GM12878 (cell line): Measurements from ENCODE around the gene PPP1R12B. TPM values are rescaled to one million over a fixed set of nuclear protein-coding genes. Genes with fewer than 3 reads are reported as not detected.

Experiments used
- ATAC-seq: fragments of 200-7000 bp; cut with Tn5 transposase; 3 replicates; pipeline ENCODE4 v1.9.1; 2020; ENCODE audit warnings: mild to moderate bottlenecking, moderate library complexity
- BruUV-seq: library from RNA; stranded (reverse); fragments of 400-500 nt; replicated peaks from 2 replicates; lab custom pipeline; 2021; lab: Mats Ljungman, UMichigan
- CTCF ChIA-PET: fragments of 300-600 bp; sonication (Branson Sonifier 250); formaldehyde crosslinking; extraction: SDS; loops from one replicate; lab custom pipeline; 2021; ENCODE audit warnings: inconsistent platforms; lab: Yijun Ruan, JAX
- POLR2A ChIA-PET: fragments of 350-600 bp; formaldehyde crosslinking; extraction: SDS; loops from one replicate; lab custom pipeline; 2021; ENCODE audit warnings: inconsistent platforms; lab: Charles Lee
- RAD21 ChIA-PET: fragments of 300-600 bp; sonication (Branson Sonifier 250); formaldehyde crosslinking; loops from one replicate; lab custom pipeline; 2023; ENCODE audit warnings: antibody characterized with exemption; ENCODE audit not compliant: unreplicated experiment; lab: Charles Lee
- SMC1A ChIA-PET: fragments of 300-600 bp; sonication (Branson Sonifier 250); formaldehyde crosslinking; loops from one replicate; lab custom pipeline; 2023; ENCODE audit not compliant: unreplicated experiment, uncharacterized antibody; lab: Charles Lee
- DNase-seq: peaks from one replicate; pipeline ENCODE4 v3.0.0-alpha.2; 2011; ENCODE audit warnings: low read depth, low spot score
- FAIRE-seq: peaks from 3 replicates; lab custom pipeline; 2011; peaks lifted over from hg19 to GRCh38; lab: Jason Lieb, UNC
- H2AFZ ChIP-seq: 2 replicates; pipeline ENCODE4 v1.6.0; 2011; ENCODE audit warnings: low read depth, low read length, control low read depth; ENCODE audit not compliant: control insufficient read depth
- H3K27ac ChIP-seq: 2 replicates; pipeline ENCODE4 v1.5.1; 2011; ENCODE audit warnings: control low read depth; ENCODE audit not compliant: control insufficient read depth, insufficient read depth
- H3K27me3 ChIP-seq, 2 experiments: replicated peaks in 1 of 2; 2 replicates each; pipeline versions ENCODE4 v1.6.0 to v1.6.1; 2011; ENCODE audit warnings: low read length in 1 of 2; ENCODE audit not compliant: control insufficient read depth in 2 of 2, insufficient read depth in 2 of 2
- H3K36me3 ChIP-seq, 2 experiments: 2 replicates each; pipeline ENCODE4 v1.5.1; 2011; ENCODE audit warnings: low read length in 1 of 2; ENCODE audit not compliant: control insufficient read depth in 2 of 2, insufficient read depth in 2 of 2
- H3K4me1 ChIP-seq: 2 replicates; pipeline ENCODE4 v1.6.1; 2011; ENCODE audit warnings: mild to moderate bottlenecking, low read length, moderate library complexity, mixed read lengths; ENCODE audit not compliant: control insufficient read depth, insufficient read depth
- H3K4me2 ChIP-seq: 2 replicates; pipeline ENCODE4 v1.6.0; 2011; ENCODE audit warnings: control low read depth; ENCODE audit not compliant: control insufficient read depth, insufficient read depth
- H3K4me3 ChIP-seq: fragments of 200-600 bp; sonication (generic); 2 replicates; pipeline ENCODE4 v1.5.1; 2016
- H3K79me2 ChIP-seq: 2 replicates; pipeline ENCODE4 v1.6.0; 2011; ENCODE audit warnings: low read length; ENCODE audit not compliant: control insufficient read depth, insufficient read depth
- H3K9ac ChIP-seq: 2 replicates; pipeline ENCODE4 v1.8.0; 2011; ENCODE audit warnings: low read length, control low read depth, mixed read lengths; ENCODE audit not compliant: control insufficient read depth, insufficient read depth
- H3K9me3 ChIP-seq: replicated peaks from 3 replicates; pipeline ENCODE4 v1.5.1; 2011; ENCODE audit warnings: mild to moderate bottlenecking, low read length; ENCODE audit not compliant: control insufficient read depth, insufficient read depth
- H4K20me1 ChIP-seq: 2 replicates; pipeline ENCODE4 v1.6.0; 2011; ENCODE audit not compliant: control insufficient read depth, insufficient read depth
- ASH2L ChIP-seq: fragments of 300-600, 200-600 bp; sonication (generic); IDR thresholded peaks from 2 replicates; pipeline ENCODE4 v1.6.1; 2017; ENCODE audit warnings: low read depth, mild to moderate bottlenecking, borderline replicate concordance
- MYC ChIP-seq: IDR thresholded peaks from 2 replicates; pipeline ENCODE4 v1.6.1; 2011; ENCODE audit warnings: mild to moderate bottlenecking, low read length, moderate library complexity, inconsistent platforms; ENCODE audit not compliant: insufficient read depth, insufficient replicate concordance, insufficient read length, severe bottlenecking
- NFXL1 ChIP-seq: fragments of 450-650 bp; IDR thresholded peaks from 2 replicates; pipeline ENCODE4 v1.6.1; 2017; ENCODE audit warnings: antibody characterized with exemption, mild to moderate bottlenecking, borderline replicate concordance
- POLR2AphosphoS2 ChIP-seq: IDR thresholded peaks from 2 replicates; pipeline ENCODE4 v1.6.1; 2011; ENCODE audit warnings: low read depth, mild to moderate bottlenecking, low read length, improper control_type of control experiment, moderate library complexity
- RBBP5 ChIP-seq: fragments of 200-600 bp; sonication (generic); conservative IDR thresholded peaks from 2 replicates; pipeline ENCODE4 v1.6.1; 2016
- TBL1XR1 ChIP-seq: IDR thresholded peaks from 2 replicates; pipeline ENCODE4 v1.6.1; 2012; ENCODE audit warnings: low read depth, low read length, improper control_type of control experiment
- WGBS: methylation state at CpG from one replicate; pipeline ENCODE4 v1.1.6; 2016; ENCODE audit warnings: low lambda C conversion rate; ENCODE audit not compliant: insufficient replicate concordance, insufficient coverage; ENCODE audit errors: missing lambda C conversion rate; 5-methylcytosine and 5-hydroxymethylcytosine counted together
- in situ Hi-C: fragments of 300-500 bp; cut with MboI; formaldehyde crosslinking; loops from 9 replicates; pipeline ENCODE4 v1.14.3; 2018; ENCODE audit warnings: mixed read lengths
- intact Hi-C: fragments of 100-400 bp; cut with micrococcal nuclease; formaldehyde crosslinking; loops from one replicate; pipeline ENCODE4 v1.14.2; 2022; ENCODE audit not compliant: unreplicated experiment
- polyA plus RNA-seq, 11 experiments: library from polyadenylated mRNA; depleted of rRNA in 4 of 11; unstranded in 6 of 11; stranded (reverse) in 5 of 11; fragments of >200 nt; fragmentation: Nextera tagmentation in 4 of 11; fragmentation: Illumina TruSeq in 1 of 11; extraction: Ambion mirVana in 4 of 11; extraction: Trizol in 1 of 11; gene quantifications; 1 replicate in 1 of 11; 2 replicates in 10 of 11; pipeline versions ENCODE4 v1.2.1 to v1.2.3, GENCODE V29; 2011 to 2016; ENCODE audit warnings: inconsistent platforms in 2 of 11, missing spikeins in 2 of 11, low read depth in 1 of 11
- total RNA-seq, 4 experiments: library from RNA; depleted of rRNA in 3 of 4; stranded (reverse); fragments of >200 nt in 3 of 4; fragmentation: Illumina TruSeq in 1 of 4; extraction: Trizol in 1 of 4; gene quantifications; 2 replicates each; pipeline versions ENCODE4 v1.2.1 to v1.2.3, GENCODE V29; 2013 to 2021
- TF ChIP-seq, protein P1 (sequence below): fragments of 450-650 bp; IDR thresholded peaks from 2 replicates; pipeline ENCODE4 v1.6.1; 2017; ENCODE audit warnings: borderline replicate concordance
- TF ChIP-seq, protein P2 (sequence below): fragments of 450-650 bp; IDR thresholded peaks from 2 replicates; pipeline ENCODE4 v1.6.1; 2018; ENCODE audit warnings: mild to moderate bottlenecking, low read depth, moderate library complexity; ENCODE audit not compliant: partially characterized antibody
- TF ChIP-seq, protein P3 (sequence below): IDR thresholded peaks from 2 replicates; pipeline ENCODE4 v1.6.1; 2011; ENCODE audit warnings: low read depth, low read length, improper control_type of control experiment, borderline replicate concordance
- TF ChIP-seq, protein P4 (sequence below): fragments of 450-650 bp; IDR thresholded peaks from 2 replicates; pipeline ENCODE4 v1.6.1; 2017; ENCODE audit warnings: mild to moderate bottlenecking, low read depth, inconsistent platforms; ENCODE audit not compliant: poor library complexity, severe bottlenecking

Gene PPP1R12B
- total and polyA plus RNA-seq, 10 of the 15 experiments (the other 5 are each of a cell fraction or from before 2014, with no cell fraction given) = 0.29 to 9.4 (median 4.7) TPM

DNA sequence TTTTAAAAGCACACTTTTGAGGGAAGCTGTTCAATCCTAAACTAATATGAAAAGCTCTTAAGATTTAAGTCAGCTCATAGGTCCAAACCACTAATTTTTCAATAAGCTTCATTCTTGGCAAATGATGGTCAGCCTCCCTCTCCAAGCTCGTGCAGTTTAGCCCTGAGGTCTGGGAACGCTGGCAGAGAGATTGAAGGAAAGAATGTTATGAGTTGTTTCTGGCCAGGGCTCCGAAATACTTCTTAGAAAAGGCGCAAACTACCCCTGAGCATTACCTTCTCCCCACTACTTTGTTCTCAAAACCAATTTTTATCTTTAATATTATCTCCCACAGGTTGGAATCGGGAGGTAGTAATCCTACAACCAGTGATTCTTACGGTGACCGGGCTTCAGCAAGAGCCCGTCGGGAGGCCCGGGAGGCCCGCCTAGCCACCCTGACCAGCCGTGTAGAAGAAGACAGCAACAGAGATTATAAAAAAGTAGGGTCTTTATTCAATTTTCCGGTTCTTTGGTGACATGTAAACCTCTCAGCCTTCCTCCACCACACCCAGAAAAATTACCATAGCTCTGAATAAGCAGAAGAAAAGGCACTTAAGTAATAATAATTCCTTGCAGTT lies 214.1 kb downstream of the PPP1R12B start:
- Histone ChIP-seq H3K4me3 (no peak overlapping the region), H3K27ac (no peak overlapping the region), H3K36me3 (no peaks in the 10 kb centered on the region; a peak in 1 of 4 replicates), H3K79me2 (no peaks in the 10 kb centered on the region), H3K27me3 (no peaks in the 10 kb centered on the region), H3K9me3 (no peaks in the 10 kb centered on the region), H4K20me1 (no peaks in the 10 kb centered on the region), H2AFZ (no peak overlapping the region), H3K9ac (no peak overlapping the region)
- ATAC-seq = no peak
- no TSS peak for BruUV-seq
- FAIRE-seq = no peak
- over 99% methylated on average over 13 of the region's 13 CpGs for WGBS
- ChIA-PET POLR2A (interaction anchor here (1.3 to 1.8 kb wide), 3 partner anchors 9 to 29 kb away, joined by 3 to 8 read pairs (median 5); no protein-coding TSS in a partner anchor), SMC1A (interaction anchor here (0.6 to 5.0 kb wide), 18 partner anchors 9 to 1945 kb away, joined by 3 to 38 read pairs (median 3); no protein-coding TSS in a partner anchor), CTCF (interaction anchor here (0.9 to 2.7 kb wide), 10 partner anchors 9 to 103 kb away, joined by 3 to 11 read pairs (median 5); no protein-coding TSS in a partner anchor)
- intact Hi-C loops = no loop called here
- DNase-seq = no peak
- no peak for TF ChIP-seq ASH2L
- no peak for TF ChIP-seq POLR2AphosphoS2
- TF ChIP-seq, protein P1, sequence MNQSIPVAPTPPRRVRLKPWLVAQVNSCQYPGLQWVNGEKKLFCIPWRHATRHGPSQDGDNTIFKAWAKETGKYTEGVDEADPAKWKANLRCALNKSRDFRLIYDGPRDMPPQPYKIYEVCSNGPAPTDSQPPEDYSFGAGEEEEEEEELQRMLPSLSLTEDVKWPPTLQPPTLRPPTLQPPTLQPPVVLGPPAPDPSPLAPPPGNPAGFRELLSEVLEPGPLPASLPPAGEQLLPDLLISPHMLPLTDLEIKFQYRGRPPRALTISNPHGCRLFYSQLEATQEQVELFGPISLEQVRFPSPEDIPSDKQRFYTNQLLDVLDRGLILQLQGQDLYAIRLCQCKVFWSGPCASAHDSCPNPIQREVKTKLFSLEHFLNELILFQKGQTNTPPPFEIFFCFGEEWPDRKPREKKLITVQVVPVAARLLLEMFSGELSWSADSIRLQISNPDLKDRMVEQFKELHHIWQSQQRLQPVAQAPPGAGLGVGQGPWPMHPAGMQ = no peak
- TF ChIP-seq TBL1XR1 = no peak
- TF ChIP-seq, protein P2, sequence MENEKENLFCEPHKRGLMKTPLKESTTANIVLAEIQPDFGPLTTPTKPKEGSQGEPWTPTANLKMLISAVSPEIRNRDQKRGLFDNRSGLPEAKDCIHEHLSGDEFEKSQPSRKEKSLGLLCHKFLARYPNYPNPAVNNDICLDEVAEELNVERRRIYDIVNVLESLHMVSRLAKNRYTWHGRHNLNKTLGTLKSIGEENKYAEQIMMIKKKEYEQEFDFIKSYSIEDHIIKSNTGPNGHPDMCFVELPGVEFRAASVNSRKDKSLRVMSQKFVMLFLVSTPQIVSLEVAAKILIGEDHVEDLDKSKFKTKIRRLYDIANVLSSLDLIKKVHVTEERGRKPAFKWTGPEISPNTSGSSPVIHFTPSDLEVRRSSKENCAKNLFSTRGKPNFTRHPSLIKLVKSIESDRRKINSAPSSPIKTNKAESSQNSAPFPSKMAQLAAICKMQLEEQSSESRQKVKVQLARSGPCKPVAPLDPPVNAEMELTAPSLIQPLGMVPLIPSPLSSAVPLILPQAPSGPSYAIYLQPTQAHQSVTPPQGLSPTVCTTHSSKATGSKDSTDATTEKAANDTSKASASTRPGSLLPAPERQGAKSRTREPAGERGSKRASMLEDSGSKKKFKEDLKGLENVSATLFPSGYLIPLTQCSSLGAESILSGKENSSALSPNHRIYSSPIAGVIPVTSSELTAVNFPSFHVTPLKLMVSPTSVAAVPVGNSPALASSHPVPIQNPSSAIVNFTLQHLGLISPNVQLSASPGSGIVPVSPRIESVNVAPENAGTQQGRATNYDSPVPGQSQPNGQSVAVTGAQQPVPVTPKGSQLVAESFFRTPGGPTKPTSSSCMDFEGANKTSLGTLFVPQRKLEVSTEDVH = no peak
- TF ChIP-seq, protein P3, sequence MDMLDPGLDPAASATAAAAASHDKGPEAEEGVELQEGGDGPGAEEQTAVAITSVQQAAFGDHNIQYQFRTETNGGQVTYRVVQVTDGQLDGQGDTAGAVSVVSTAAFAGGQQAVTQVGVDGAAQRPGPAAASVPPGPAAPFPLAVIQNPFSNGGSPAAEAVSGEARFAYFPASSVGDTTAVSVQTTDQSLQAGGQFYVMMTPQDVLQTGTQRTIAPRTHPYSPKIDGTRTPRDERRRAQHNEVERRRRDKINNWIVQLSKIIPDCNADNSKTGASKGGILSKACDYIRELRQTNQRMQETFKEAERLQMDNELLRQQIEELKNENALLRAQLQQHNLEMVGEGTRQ = no peak
- TF ChIP-seq, protein P4, sequence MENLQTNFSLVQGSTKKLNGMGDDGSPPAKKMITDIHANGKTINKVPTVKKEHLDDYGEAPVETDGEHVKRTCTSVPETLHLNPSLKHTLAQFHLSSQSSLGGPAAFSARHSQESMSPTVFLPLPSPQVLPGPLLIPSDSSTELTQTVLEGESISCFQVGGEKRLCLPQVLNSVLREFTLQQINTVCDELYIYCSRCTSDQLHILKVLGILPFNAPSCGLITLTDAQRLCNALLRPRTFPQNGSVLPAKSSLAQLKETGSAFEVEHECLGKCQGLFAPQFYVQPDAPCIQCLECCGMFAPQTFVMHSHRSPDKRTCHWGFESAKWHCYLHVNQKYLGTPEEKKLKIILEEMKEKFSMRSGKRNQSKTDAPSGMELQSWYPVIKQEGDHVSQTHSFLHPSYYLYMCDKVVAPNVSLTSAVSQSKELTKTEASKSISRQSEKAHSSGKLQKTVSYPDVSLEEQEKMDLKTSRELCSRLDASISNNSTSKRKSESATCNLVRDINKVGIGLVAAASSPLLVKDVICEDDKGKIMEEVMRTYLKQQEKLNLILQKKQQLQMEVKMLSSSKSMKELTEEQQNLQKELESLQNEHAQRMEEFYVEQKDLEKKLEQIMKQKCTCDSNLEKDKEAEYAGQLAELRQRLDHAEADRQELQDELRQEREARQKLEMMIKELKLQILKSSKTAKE = no peak
- no peak for TF ChIP-seq RBBP5
- no peak for TF ChIP-seq NFXL1
- no peak for TF ChIP-seq MYC
- TF ChIP-seq, all 136 proteins: peak for 0
- no peak overlapping the region for H3K4me2 ChIP-seq
- peaks cover 33% of the 10 kb centered on the region for H3K4me1 ChIP-seq
- RAD21 ChIA-PET = interaction anchor here (0.9 to 2.2 kb wide), 6 partner anchors 9 to 98 kb away, joined by 3 to 8 read pairs (median 4); no protein-coding TSS in a partner anchor
- in situ Hi-C loops = no loop called here
